ENCODE results near the gene ESPN. TPM values are rescaled to one million over a fixed set of nuclear protein-coding genes. Genes with fewer than 3 reads are reported as not detected.

Gene ESPN
- total RNA-seq, 1 experiment from 2014 or later, result 53.1 TPM

DNA sequence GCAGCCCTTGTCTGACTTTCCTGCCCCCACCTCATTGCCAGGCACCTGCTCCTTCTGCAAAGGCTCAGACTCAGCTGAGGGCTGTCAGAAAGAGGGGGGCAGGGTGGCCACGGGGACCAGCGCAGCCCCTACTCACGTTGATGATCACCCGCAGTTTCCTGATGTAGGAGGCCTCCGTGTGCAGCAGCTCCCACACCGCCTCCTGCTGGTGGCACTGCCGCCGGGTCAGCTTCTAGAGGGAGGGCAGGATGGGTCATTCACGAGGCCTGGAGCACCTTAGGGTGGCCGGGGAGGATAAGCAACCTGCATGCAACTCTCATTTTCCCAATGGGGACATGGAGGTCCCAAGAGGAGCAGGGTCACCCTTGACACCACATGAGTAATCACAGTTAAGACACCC, 47.8 kb downstream of the ESPN start:
- H4K5ac ChIP-seq (ENCODE audit: insufficient read length, low read depth, low read length), result no peak overlapping the region
- H3K4me1 ChIP-seq (ENCODE audit: insufficient read depth, low read length), result peaks cover 3% of the 10 kb centered on the region; the same call in 1 of the 2 replicates
- H3K4me2 ChIP-seq (ENCODE audit: insufficient read depth, insufficient read length, low read length), result no peak overlapping the region
- H2AK5ac ChIP-seq (ENCODE audit: insufficient read length, low read length), result no peak overlapping the region
- H3K27ac ChIP-seq (ENCODE audit: insufficient read length, low read depth, low read length), result no peak overlapping the region
- no peak overlapping the region for H4K91ac ChIP-seq (ENCODE audit: insufficient read length, low read depth, low read length)
- H2BK12ac ChIP-seq (ENCODE audit: insufficient read length, low read depth, low read length), result no peak overlapping the region
- H2BK20ac ChIP-seq (ENCODE audit: low read depth, low read length, poor library complexity, severe bottlenecking), result no peak overlapping the region
- H3K4me3 Mint-ChIP-seq, result no peak overlapping the region
- no peak overlapping the region for H4K8ac ChIP-seq (replicated peaks; ENCODE audit: insufficient read length, low read depth, low read length)
- H3K79me1 ChIP-seq (ENCODE audit: insufficient read depth, low read depth, low read length, poor library complexity, severe bottlenecking), result no peaks in the 10 kb centered on the region
- DNase-seq, result no peak
- no peak overlapping the region for H3K9ac ChIP-seq (ENCODE audit: extremely low read depth, insufficient read length, low read length)
- no peak overlapping the region for H2BK15ac ChIP-seq (ENCODE audit: low read depth, low read length)
- no peaks in the 10 kb centered on the region for H3K27me3 ChIP-seq (ENCODE audit: insufficient read depth, low read length)
- no peak overlapping the region for H3K14ac ChIP-seq (ENCODE audit: insufficient read depth, low read length)
- no peaks in the 10 kb centered on the region for H3K23me2 ChIP-seq (ENCODE audit: insufficient read length, low read depth, low read length, poor library complexity, severe bottlenecking)
- H2BK5ac ChIP-seq (ENCODE audit: insufficient read length, low read length), result no peak overlapping the region
- H3K36me3 Mint-ChIP-seq (ENCODE audit: insufficient read depth in 1 of 3, low read depth in 3 of 3), result peaks cover 19 to 47% (median 43%) of the 10 kb centered on the region in 3 experiments; a peak in 6 of 7 replicates
- no peak overlapping the region for H2BK120ac ChIP-seq (ENCODE audit: low read depth, low read length, poor library complexity, severe bottlenecking)
- TF ChIP-seq, protein P1, sequence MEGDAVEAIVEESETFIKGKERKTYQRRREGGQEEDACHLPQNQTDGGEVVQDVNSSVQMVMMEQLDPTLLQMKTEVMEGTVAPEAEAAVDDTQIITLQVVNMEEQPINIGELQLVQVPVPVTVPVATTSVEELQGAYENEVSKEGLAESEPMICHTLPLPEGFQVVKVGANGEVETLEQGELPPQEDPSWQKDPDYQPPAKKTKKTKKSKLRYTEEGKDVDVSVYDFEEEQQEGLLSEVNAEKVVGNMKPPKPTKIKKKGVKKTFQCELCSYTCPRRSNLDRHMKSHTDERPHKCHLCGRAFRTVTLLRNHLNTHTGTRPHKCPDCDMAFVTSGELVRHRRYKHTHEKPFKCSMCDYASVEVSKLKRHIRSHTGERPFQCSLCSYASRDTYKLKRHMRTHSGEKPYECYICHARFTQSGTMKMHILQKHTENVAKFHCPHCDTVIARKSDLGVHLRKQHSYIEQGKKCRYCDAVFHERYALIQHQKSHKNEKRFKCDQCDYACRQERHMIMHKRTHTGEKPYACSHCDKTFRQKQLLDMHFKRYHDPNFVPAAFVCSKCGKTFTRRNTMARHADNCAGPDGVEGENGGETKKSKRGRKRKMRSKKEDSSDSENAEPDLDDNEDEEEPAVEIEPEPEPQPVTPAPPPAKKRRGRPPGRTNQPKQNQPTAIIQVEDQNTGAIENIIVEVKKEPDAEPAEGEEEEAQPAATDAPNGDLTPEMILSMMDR (conservative IDR thresholded peaks at IDR 0.05), result peak; percentile 68
- no CpG with 5 or more reads among the region's 10 CpGs for WGBS (ENCODE audit: extremely low coverage, insufficient read length, low lambda C conversion rate)
- no peak overlapping the region for H3K56ac ChIP-seq (ENCODE audit: insufficient read length, low read depth, low read length)
- H3T11ph ChIP-seq (ENCODE audit: low read length), result no peak overlapping the region
- H4K20me1 ChIP-seq (ENCODE audit: control insufficient read depth, insufficient read depth, insufficient read length), result no peaks in the 10 kb centered on the region
- H3K23ac ChIP-seq (ENCODE audit: insufficient read length, low read depth, low read length), result no peak overlapping the region
- H3K27ac Mint-ChIP-seq, result no peak overlapping the region
- no peaks in the 10 kb centered on the region for H3K9me3 ChIP-seq (ENCODE audit: control insufficient read depth, low read depth, low read length)
- peaks cover 20 to 39% of the 10 kb centered on the region in 2 experiments for H3K4me1 Mint-ChIP-seq
- no peak overlapping the region for H2AFZ ChIP-seq (ENCODE audit: low read length)
- H3K9me3 Mint-ChIP-seq, result no peaks in the 10 kb centered on the region
- no peaks in the 10 kb centered on the region for H3K27me3 Mint-ChIP-seq (ENCODE audit: low read depth)
- H3K79me2 ChIP-seq (ENCODE audit: insufficient read depth, low read length), result no peaks in the 10 kb centered on the region
- H3K4ac ChIP-seq (ENCODE audit: low read depth, low read length), result no peak overlapping the region
- H3K18ac ChIP-seq (ENCODE audit: insufficient read length, low read depth, low read length), result no peak overlapping the region
